IMR-90 (cell line): ENCODE results near the gene CEACAM8.

Experiments
- CEBPB ChIP-seq: IDR thresholded peaks from 2 replicates; pipeline ENCODE4 v1.6.1; 2012; ENCODE audit warnings: low read depth, low read length, improper control_type of control experiment
- FOS ChIP-seq: fragments of 150-350 bp; IDR thresholded peaks from 2 replicates; pipeline ENCODE4 v1.6.1; 2016; ENCODE audit warnings: low read depth, low read length
- MAFK ChIP-seq: IDR thresholded peaks from 2 replicates; pipeline ENCODE4 v1.6.1; 2012; ENCODE audit warnings: low read depth, low read length, improper control_type of control experiment
- MXI1 ChIP-seq: IDR thresholded peaks from 2 replicates; pipeline ENCODE4 v1.6.1; 2012; ENCODE audit warnings: low read depth, mild to moderate bottlenecking, low read length, moderate library complexity, borderline replicate concordance
- NFE2L2 ChIP-seq: fragments of 150-350 bp; IDR thresholded peaks from 2 replicates; pipeline ENCODE4 v1.6.1; 2016; ENCODE audit warnings: low read depth, mild to moderate bottlenecking, low read length
- POLR2A ChIP-seq: IDR thresholded peaks from 2 replicates; pipeline ENCODE4 v1.6.1; 2012; ENCODE audit warnings: mild to moderate bottlenecking, low read depth, low read length
- RAD21 ChIP-seq: IDR thresholded peaks from 2 replicates; pipeline ENCODE4 v1.6.1; 2012; ENCODE audit warnings: low read length, improper control_type of control experiment
- RCOR1 ChIP-seq: IDR thresholded peaks from 2 replicates; pipeline ENCODE4 v1.6.1; 2012; ENCODE audit warnings: mild to moderate bottlenecking, low read length, improper control_type of control experiment; ENCODE audit not compliant: insufficient replicate concordance
- TF ChIP-seq, protein P1 (sequence below): conservative IDR thresholded peaks from 2 replicates; pipeline ENCODE4 v1.5.1; 2012; ENCODE audit warnings: mild to moderate bottlenecking, low read depth, low read length, improper control_type of control experiment
- TF ChIP-seq, protein P2 (sequence below): fragments of 150-350 bp; IDR thresholded peaks from 2 replicates; pipeline ENCODE4 v1.6.1; 2017; ENCODE audit warnings: mild to moderate bottlenecking, antibody characterized with exemption, low read length, low read depth

DNA sequence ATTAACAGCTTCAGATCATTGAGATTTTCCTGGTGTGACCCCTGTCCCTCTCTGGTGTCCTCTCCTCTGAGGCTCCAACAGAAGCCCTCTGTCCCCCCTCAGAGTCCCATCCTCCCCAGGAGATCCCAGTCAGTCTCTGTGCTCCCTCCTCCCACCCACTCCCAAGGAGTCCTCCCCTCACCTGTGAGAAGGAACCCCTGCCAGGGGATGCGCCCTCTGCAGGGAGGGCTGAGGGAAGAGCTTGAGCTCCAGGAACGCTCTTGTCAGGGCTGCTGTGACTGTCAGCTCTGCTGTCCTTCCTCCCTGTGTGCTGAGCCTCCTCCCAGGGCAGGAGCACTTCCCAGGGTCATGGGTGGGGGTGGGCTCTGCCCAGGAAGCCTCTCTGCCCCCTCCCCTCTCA lies 33.2 kb downstream of the CEACAM8 start:
- TF ChIP-seq, protein P1, sequence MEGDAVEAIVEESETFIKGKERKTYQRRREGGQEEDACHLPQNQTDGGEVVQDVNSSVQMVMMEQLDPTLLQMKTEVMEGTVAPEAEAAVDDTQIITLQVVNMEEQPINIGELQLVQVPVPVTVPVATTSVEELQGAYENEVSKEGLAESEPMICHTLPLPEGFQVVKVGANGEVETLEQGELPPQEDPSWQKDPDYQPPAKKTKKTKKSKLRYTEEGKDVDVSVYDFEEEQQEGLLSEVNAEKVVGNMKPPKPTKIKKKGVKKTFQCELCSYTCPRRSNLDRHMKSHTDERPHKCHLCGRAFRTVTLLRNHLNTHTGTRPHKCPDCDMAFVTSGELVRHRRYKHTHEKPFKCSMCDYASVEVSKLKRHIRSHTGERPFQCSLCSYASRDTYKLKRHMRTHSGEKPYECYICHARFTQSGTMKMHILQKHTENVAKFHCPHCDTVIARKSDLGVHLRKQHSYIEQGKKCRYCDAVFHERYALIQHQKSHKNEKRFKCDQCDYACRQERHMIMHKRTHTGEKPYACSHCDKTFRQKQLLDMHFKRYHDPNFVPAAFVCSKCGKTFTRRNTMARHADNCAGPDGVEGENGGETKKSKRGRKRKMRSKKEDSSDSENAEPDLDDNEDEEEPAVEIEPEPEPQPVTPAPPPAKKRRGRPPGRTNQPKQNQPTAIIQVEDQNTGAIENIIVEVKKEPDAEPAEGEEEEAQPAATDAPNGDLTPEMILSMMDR = no peak
- TF ChIP-seq, protein P2, sequence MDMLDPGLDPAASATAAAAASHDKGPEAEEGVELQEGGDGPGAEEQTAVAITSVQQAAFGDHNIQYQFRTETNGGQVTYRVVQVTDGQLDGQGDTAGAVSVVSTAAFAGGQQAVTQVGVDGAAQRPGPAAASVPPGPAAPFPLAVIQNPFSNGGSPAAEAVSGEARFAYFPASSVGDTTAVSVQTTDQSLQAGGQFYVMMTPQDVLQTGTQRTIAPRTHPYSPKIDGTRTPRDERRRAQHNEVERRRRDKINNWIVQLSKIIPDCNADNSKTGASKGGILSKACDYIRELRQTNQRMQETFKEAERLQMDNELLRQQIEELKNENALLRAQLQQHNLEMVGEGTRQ = no peak
- TF ChIP-seq POLR2A (no peak), RCOR1 (no peak), RAD21 (no peak), MAFK (no peak), CEBPB (no peak), FOS (no peak), MXI1 (no peak), NFE2L2 (no peak)
